Stimulated activated CD4-positive, alpha-beta T cell treated with anti-CD3 and anti-CD28 coated beads, Interleukin-15, amount 100 ng/mL, for 48 hours (primary cell): ENCODE measurements around the gene GPRC5C.

Source experiments
- DNase-seq, 2 donors: peaks; one replicate each; pipeline ENCODE4 v3.0.0-alpha.2; 2020; ENCODE audit warnings: low read depth in 2 of 2

Gene GPRC5C

GRCh38 chr17:74452033-74452840 lies 20.3 kb downstream of the GPRC5C start:
- no peak for DNase-seq

GRCh38 chr17:74452841-74453661 lies 21.2 kb downstream of the GPRC5C start:
- no peak for DNase-seq

GRCh38 chr17:74453665-74454196 lies 21.8 kb downstream of the GPRC5C start:
- peak; percentile 47 to 71 for DNase-seq

- DNase-seq, result no peak
Observed at GRCh38 chr17:74454197-74455024, 22.5 kb downstream of the GPRC5C start.

- no peak for DNase-seq
Observed at GRCh38 chr17:74455025-74455545, 23.2 kb downstream of the GPRC5C start.

- DNase-seq, result no peak
Observed at GRCh38 chr17:74455821-74456220, 23.9 kb downstream of the GPRC5C start.

GRCh38 chr17:74457146-74457819 lies 25.4 kb downstream of the GPRC5C start:
- DNase-seq, result peak in 1 of 2 donors; percentile 60

GRCh38 chr17:74457820-74458166 lies 25.9 kb downstream of the GPRC5C start:
- no peak for DNase-seq

- DNase-seq, result no peak
Observed at GRCh38 chr17:74458835-74459234, 26.9 kb downstream of the GPRC5C start.

- no peak for DNase-seq
Observed at GRCh38 chr17:74459622-74460021, 27.7 kb downstream of the GPRC5C start.

GRCh38 chr17:74460241-74460640 lies 28.4 kb downstream of the GPRC5C start:
- no peak for DNase-seq

- no peak for DNase-seq
Observed at GRCh38 chr17:74460996-74461395, 29.1 kb downstream of the GPRC5C start.

- no peak for DNase-seq
Observed at GRCh38 chr17:74461611-74462010, 29.7 kb downstream of the GPRC5C start.

GRCh38 chr17:74464730-74465377 lies 33.0 kb downstream of the GPRC5C start:
- DNase-seq, result no peak

- DNase-seq, result no peak
Observed at GRCh38 chr17:74465378-74466110, 33.7 kb downstream of the GPRC5C start.

GRCh38 chr17:74466111-74466827 lies 34.4 kb downstream of the GPRC5C start, which contains the start of gene CD300A:
Gene CD300A, plus strand, starts transcription at chr17:74466634. Its CDS starts 70 bp downstream, at chr17:74466704.
- DNase-seq, result no peak

GRCh38 chr17:74466828-74467184 lies 34.9 kb downstream of the GPRC5C start:
- DNase-seq, result no peak

GRCh38 chr17:74467221-74467951 lies 35.5 kb downstream of the GPRC5C start:
- DNase-seq, result no peak
